ENCODE results near the gene CRYBG2.

DNA sequence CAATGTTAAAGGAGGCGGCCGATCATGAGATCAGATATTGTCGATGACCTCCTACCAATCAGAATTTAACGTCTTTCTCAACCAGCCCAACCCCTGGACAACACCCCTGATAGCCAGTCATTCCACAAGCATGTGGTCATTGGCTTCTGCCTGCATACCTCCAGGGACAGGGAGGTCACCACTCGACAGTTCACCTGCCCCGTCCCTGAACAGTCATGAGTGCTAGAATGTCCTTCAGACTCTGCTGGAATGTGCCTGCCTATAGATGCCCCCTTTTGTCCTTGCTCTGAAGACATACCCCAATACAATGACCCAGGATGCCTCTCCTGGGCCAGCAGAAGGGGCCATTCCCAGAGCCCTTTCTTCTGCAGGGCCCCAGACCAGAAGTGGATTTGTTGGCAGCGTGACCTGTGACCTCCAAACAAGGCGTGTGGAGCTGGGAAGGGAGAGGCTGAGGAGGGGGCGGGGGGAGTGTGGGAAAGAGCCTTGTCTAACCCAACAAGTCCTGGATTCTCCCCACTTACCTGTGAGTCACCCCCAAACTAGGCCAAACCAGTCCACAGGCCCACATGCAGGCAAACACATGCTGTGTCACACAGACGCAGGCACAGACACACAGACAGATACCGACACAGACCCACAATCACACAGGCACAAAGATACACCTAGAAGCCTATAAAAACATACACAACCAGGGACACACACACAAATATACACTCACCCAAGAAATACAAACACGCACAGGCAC lies 2.2 kb downstream of the CRYBG2 start:
- no peak for TF ChIP-seq EZH2 (IDR thresholded peaks at IDR 0.05; ENCODE audit: low read depth)
- TF ChIP-seq, protein P1, sequence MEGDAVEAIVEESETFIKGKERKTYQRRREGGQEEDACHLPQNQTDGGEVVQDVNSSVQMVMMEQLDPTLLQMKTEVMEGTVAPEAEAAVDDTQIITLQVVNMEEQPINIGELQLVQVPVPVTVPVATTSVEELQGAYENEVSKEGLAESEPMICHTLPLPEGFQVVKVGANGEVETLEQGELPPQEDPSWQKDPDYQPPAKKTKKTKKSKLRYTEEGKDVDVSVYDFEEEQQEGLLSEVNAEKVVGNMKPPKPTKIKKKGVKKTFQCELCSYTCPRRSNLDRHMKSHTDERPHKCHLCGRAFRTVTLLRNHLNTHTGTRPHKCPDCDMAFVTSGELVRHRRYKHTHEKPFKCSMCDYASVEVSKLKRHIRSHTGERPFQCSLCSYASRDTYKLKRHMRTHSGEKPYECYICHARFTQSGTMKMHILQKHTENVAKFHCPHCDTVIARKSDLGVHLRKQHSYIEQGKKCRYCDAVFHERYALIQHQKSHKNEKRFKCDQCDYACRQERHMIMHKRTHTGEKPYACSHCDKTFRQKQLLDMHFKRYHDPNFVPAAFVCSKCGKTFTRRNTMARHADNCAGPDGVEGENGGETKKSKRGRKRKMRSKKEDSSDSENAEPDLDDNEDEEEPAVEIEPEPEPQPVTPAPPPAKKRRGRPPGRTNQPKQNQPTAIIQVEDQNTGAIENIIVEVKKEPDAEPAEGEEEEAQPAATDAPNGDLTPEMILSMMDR (conservative IDR thresholded peaks at IDR 0.05) = no peak
